AG10803 (cell line): ENCODE measurements around the gene DIS3L2.

Experiments used
- DNase-seq: peaks from one replicate; pipeline ENCODE4 v3.0.0; 2010; ENCODE audit warnings: low read depth
- H3K4me3 ChIP-seq: 2 replicates; pipeline ENCODE4 v1.5.1; 2011; ENCODE audit warnings: mild to moderate bottlenecking, low read length, control low read depth
- CTCF ChIP-seq: conservative IDR thresholded peaks from 2 replicates; pipeline ENCODE4 v1.5.1; 2011; ENCODE audit warnings: mild to moderate bottlenecking, low read length, control low read depth, inconsistent platforms

DIS3L2 gene

GRCh38 chr2:231920366-231920765 lies 41.1 kb upstream of the DIS3L2 start:
- no peak overlapping the region for H3K4me3 ChIP-seq
- no peak for TF ChIP-seq CTCF

GRCh38 chr2:231920795-231921194 lies 40.7 kb upstream of the DIS3L2 start:
- no peak for DNase-seq
- no peak for TF ChIP-seq CTCF

More at GRCh38 chr2:231920366-231920765, 41.1 kb upstream of the DIS3L2 start:
- no peak for DNase-seq

GRCh38 chr2:231922311-231923009 lies 39.1 kb upstream of the DIS3L2 start:
- no peak overlapping the region for H3K4me3 ChIP-seq
- DNase-seq, result no peak
- no peak for TF ChIP-seq CTCF

More at GRCh38 chr2:231920795-231921194, 40.7 kb upstream of the DIS3L2 start:
- H3K4me3 ChIP-seq, result no peak overlapping the region

DNA sequence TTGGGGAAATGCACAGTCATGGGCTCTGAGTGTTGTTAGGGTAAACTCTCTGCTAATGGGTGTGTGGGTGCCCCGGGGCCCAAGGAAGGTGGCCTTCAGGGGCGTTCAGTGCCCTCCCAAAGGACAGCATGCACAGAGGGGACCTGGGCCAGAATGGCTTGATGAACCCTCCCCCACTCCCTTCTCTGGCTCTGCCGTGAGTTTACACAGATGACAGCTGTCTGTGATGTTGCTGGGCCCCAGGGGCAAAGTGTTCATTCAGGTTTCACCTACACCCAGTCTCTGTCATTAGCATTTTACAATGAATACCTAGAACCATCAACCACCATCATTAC lies 38.5 kb upstream of the DIS3L2 start:
- TF ChIP-seq CTCF, result no peak
- no peak overlapping the region for H3K4me3 ChIP-seq
- DNase-seq, result no peak

DNA sequence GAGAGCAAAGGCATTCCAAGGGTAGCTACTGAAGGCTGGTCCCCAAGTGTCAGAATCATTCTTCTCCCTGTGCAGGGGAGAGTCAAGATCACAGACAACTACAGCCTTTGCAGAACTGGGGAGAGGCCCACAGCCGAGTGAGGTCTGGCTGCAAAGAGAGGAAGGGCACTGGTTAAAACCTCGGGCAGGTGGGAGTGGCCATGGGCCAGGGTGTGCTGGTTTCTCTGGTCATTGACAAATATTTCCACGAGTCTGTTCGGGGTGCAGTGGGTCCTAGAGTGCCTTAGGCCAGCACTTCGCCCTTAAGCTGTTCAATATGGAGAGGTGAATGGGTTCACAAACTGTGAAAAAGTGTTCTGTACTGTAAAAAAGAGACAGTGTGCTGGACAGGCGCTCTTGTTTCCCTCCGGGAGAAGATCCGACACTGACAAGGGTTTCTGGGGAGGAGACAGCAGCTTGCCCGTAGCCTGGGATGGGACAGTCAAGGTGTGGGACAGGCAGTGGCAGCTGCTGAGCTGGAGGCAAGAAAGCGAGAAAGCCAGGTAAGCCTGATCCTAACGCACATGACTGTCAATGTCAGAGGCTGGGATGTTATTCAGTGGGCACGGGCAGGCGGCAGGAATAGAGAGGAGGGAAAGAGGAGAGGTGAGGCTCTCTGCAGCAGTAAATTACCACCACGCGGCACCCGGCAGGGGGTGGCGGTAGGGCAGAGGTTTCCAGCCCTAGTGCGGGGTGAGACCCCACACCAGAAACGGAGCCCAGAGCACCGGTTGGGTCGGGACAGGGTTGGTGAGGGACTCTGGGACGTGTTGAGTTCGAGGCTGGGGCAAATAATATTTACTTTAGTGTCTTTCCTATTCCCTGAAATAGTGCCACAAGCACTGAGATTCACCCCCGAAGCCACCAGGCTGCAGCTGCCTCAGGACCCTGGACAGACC lies 37.3 kb upstream of the DIS3L2 start:
- H3K4me3 ChIP-seq, result no peak overlapping the region
- TF ChIP-seq CTCF, result no peak
- no peak for DNase-seq

DNA sequence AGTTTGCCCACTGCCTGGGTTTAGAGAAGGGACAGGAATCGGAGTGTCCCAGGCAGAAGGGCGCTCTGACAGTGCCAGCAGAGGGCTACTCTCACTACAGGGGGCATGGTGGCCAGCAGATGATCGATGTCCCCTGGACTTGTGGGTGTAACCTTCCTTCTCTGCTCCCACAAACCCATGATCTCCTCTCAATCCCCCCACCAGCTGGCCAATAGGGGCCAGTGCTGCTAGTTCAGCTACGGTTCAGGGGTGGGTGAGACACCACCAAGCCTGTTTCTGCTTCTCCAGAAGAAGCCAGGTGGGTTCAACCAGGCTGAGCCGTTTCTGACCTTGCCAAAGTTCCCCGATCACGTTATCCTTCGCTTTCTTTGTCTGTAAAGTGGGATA lies 36.6 kb upstream of the DIS3L2 start:
- no peak for DNase-seq
- peak; percentile 12; the same call in 1 of the 2 replicates for TF ChIP-seq CTCF
- H3K4me3 ChIP-seq, result no peak overlapping the region
